ENCODE results near the gene LTB4R2.

LTB4R2 gene, protein sequence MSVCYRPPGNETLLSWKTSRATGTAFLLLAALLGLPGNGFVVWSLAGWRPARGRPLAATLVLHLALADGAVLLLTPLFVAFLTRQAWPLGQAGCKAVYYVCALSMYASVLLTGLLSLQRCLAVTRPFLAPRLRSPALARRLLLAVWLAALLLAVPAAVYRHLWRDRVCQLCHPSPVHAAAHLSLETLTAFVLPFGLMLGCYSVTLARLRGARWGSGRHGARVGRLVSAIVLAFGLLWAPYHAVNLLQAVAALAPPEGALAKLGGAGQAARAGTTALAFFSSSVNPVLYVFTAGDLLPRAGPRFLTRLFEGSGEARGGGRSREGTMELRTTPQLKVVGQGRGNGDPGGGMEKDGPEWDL
- 0.69 to 7.1 (median 3.0) reads per million in 18 experiments for total RNA-seq

DNA sequence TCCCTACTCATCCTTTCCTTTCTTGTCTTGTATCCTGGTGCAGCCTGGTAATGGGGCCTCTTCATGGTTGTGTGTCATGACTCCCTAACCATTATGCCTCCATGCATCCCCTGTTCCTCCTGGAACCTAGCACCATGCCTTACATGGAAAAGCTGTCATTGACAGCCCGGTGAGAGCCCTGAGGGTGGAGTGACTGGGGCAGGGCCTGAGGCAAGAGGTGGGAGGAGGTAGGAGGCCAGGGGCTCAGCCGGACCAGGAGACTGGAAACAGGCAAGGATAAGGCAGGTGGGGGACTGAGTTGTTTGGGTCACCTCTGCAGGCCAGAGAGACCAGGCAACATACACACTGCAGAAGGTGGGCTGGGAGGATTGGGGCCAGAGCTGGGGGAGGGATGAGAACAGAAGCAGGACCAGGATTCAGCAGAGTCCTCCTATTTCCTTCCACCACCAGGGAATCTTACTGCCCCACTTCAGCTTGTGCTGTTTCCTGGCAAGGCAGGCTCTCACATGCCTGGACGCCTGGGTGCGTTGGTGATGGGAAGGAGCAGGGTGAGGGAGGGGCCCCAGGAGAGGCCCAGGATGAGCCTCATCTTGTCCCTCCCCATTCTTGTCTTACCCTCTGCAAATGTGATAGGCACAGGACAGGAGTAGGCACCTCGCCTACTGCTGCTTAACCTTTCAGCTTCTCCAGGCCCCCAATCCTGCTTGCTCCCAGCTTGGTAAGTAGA is at the start of gene LTB4R2:
LTB4R2 (plus strand) TSS at position 603 of the 727 bp plus-strand sequence. CDS start 525 bp downstream, outside the sequence.
- DNase-seq, result no peak

DNA sequence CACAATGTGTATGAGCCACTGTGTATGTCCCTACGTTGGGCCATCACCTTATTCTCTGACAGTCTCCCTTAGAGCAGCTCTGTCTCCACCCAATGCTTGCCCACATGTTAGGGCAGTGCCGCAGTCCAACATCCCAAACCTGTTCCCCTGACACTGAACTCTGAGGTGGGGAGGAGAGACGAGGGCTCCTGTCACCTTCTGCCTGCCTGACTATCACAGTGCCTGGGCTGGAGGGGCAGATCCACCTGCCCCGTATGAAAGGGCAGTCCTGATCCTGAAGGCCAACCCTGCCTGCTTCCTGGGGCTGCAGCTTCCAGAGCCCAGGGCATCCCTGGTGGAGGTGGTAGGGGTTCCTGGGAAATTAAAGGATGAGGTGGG is 49.2 kb upstream of the LTB4R2 start:
- DNase-seq, result no peak

DNA sequence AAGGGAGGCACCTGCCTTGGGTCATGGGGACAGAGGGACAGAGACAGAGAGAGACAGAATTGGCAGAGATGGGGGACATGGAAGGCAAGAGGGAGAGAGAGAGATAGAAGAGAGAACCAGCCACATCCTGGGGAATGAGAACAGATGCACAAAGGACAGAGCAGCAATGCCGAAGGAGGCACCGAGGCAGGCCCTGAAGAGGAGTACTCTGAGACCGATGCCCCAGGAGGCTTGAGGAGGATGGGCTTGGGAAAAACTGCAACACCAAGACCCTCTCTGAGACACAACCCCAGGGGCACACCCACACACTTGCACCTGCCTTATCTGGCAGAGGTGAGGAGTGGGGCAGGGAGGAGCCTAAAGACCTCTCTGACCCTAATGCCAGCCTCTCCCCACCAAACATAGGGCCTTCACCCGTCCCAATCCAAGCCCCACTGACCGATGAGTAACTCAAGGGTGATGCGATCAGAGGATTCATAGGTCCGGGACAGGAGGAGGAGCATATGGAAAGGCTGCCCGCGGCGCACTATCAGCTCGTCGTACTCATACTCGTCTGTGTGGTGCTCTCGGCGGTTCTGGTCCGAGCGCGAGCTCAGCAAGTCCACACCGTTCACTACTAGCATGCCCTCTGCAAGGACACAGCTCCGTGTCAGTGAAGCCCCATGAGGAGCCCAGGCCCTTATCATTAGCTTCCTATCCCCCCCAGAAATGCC is 48.5 kb upstream of the LTB4R2 start:
- no peak for DNase-seq

DNA sequence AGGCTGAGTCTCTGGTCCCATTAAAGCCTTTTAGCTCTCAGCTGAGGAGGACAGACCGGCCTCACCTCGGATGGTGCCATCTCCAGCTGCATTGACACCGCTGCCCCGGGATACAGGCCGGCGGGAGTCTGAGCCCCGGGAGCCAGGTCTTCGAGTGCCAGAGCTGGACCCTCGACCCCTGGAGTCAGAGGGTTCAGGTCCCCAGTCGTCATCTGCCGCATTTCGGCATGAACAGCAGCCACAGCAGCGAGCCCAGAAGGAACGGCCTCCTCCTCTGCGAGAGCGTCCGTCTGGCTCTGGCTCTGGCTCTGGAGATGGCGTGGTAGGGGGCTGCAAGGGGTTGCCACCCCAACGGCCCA is 48.0 kb upstream of the LTB4R2 start:
- no peak for DNase-seq

DNA sequence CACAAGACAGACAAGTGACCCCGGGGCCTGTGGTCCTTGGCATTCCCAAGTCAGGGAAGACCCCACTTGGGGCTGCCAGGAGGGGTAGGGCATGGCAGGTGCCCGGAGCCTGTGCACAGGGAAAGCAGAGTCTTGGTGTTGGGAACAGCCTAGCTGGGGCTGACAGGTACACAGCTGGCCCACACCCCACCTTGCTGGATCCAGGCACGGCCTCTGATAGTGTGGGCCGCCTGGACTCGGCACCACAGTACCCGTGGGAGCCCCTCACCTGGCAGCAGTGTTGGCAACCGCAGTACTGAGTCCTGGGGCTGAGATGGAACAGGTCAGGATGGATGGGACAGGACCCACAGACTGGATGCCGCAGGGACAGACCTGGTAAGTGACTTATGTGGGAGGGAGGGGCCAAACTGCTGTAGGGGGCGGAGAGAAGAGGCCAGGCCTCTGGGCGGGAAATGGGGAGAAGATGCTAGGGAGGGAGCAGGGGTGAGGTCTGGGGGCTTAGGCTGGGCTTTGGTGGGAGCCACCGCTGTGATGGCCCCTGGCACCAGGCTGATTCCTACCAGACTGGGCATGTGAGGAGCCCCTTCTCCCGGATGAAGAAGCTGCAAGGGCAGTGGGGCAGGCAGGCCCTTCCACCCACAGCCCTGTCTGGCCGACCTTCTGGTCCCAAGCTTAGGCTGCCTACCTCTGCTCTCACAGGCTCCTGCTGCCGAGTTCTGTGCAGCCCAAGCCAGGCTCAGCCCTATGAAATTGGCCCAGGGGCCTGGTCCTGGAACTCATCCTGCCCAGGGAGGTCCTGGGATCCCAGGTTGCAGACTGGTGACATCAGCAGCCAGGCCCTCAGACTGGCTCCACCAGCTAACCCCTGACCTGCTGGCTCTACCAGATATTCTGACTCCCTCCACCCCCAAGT is 46.9 kb upstream of the LTB4R2 start, which contains the start of gene TGM1:
TGM1 (minus strand) TSS at position 357 of the 913 bp plus-strand sequence. CDS start 825 bp downstream, outside the sequence.
- no peak for DNase-seq

DNA sequence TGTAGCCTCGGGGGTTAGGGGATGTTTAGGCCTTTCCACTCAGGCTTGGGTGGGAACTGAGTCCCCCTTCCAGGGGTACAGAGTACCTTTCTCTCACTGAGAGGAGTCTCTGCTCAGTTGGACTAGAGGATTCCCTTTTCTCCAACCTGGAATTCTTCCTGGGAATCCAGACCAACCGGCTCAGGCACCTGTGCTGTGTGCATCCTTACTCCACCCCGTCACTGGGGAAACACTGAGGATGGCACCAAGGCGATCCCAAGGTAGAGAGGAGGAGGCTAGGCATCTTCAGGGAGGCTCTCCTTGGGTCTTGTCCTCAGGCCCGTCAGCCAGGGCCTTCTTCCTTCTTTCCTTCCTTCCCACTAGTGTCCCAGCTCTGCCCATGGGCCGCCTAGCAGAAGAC is 46.1 kb upstream of the LTB4R2 start:
- no peak for DNase-seq

DNA sequence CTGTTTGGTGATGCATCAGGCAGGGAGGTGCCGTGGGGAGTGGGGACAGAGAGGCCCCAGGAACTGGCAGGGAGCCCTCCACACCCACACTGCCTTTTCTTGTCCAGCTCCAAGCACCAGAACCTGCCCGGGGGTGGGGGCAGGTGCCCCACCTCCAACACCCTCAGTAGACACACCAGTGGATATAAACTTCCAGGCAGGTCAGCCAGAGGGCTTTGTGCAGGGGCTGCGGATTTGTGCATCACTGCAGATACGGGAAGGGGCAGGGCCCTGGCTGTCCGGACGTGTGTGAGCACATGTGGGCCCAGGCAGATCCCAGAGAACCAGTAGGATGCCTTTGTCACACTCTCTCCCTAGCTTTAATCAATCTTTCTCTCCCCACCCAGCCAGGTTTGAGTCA is 45.6 kb upstream of the LTB4R2 start:
- DNase-seq, result no peak

DNA sequence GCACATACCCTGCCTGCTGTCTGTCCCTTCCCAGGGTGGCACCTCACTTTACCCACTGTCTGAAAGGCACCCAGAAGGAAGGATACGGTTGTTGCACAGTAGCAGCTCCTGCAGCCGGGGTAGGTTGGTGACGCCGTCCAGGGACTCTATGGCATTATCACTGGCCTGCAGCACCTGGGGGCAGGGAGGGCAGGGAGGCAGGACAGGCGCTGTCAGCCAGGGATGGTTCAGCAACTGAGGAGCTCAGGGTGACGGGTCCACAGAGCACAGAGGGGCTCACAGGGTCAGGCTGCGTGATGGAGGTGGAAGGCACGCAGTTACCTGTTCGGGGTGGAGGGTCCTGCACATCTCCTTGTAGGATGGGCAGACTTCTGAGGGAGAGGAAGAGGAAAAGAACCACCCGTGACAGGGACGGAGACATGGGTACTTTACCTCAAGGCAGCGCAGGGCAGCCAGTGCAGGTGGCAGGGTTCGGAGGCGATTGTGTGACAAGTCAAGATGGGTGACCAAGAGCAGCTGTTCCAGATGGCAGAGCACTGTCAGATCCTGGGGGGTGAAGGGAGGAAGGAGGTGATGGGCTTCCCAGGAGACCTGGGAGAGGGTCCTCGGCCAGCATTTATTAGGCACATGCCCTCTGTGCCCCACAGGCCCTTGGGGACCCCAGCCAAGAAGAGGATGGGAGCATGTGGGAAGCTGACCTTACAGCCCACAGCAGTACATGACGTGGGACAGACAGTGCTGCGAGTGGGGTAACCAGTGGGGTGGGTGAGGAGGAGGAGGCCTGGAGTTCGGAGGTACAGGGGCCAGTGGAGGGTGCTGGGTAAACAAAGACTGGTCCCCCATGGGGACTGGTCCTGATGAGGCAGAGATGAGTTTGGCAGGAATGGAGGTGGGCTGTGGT is 43.3 kb upstream of the LTB4R2 start:
- no peak for DNase-seq

DNA sequence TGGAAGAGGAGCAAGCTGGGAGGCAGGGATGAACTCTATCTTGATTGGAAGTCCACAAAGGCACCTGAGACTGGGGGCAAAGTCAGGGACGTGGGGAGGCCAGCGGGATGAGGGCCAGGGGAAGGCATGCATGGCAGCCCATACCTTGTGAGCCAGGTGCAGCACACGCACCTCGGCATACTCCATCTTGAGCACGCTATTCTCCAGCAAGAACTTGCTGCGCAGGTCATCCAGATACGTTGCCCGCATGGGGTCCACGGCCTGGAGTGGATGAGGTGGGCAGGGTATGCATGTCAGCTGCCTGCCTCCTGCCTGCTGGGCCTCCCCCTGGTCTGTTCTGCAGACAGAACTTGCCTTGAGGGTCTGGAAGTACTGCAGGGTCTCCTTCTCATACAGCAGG is 42.4 kb upstream of the LTB4R2 start:
- no peak for DNase-seq

DNA sequence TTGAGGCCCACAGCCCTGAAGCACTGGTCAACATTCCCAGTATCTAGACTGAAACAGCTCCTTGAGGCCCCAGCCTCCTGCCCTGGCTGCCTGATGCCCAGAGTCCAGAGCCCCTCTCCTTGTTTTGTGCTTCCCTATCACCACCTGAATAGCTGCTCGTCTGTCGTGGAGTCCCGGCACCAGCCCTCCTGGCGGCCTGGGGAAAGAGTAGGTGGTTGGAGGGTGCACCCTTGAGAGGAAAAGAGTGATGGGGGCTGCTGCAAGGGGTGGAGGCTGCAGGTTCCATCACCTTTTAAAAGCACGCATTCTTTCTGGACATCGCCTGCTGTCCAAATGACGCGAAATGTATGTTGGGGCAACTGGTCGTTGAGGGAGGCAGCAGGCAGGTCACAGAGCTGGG is 41.7 kb upstream of the LTB4R2 start:
- DNase-seq, result no peak

DNA sequence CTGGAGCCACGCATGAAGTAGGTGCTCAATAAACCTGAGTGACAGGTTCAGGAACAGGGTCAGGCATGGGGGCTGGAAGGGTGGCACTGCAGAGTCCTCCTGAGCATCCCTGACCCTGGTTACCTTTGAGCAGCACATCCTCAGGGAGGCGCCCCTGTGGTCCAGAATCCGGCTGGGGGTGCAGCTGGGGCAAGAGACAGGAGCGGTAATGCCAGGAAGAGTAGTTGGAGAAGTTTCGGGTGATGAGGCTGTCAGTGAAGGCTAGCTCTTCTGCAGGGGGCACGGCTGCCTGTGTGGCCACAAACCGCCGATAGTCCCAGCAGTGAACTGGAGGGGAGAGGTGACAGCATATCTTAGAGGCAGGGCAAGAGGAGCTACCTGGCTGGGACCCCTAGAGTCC is 40.6 kb upstream of the LTB4R2 start:
- DNase-seq, result no peak

DNA sequence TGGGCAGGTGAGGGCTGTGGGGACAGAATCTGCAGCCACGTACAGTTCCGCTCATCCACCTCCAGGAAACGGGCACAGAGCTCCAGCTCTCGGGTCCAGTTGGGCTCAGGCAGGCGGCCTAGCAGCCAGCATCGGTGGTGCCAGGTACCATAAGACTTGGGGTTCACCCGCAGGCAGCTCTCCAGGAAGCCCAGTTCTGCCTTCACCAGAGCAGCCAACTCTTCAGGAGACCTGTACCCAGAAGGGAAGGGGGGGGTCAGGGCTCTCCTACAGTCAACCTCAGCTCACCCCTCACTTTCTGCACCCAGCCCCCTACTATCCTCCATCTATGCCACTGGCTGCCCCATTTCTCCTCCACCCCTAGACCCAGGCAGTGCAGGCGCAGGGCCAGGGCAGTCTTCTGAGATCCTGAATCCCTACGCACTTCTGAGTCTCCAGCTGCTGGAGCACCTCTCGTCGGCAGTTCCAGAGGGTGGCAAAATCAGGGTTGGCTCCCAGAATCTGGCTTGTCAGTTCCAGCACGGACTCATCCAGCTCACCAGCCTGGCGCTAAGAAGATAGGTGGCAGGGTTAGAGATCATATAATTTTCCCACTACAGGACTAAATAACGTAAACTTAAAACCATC is 39.9 kb upstream of the LTB4R2 start:
- DNase-seq, result no peak

DNA sequence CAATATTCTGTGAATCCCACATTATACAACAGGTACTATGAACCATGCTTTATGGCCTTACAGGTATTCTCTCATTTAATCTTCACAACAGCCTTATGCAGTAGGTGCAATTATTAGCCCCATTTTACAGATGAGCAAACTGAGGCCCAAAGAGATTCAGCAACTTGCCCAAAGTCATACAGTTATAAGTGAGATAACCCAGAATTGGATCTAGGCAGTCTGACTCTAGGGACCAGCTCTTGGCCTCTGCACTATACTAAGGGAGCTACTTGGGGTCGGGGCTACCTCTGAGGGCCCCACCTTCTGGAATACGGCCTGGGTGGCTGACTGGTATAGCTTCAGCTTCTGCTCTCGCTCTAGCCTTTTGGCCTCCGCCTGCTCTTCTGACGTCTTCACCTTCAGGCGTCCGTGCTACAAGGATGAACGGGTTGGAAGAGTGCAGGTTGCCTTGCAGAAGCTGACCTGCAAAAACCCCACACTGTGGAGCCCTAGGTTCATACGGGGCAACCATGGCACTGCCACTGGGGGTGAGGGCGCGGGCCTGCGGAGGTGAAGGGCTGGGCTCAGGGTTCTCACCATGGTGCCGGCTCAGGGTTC is 39.3 kb upstream of the LTB4R2 start:
- DNase-seq, result no peak

DNA sequence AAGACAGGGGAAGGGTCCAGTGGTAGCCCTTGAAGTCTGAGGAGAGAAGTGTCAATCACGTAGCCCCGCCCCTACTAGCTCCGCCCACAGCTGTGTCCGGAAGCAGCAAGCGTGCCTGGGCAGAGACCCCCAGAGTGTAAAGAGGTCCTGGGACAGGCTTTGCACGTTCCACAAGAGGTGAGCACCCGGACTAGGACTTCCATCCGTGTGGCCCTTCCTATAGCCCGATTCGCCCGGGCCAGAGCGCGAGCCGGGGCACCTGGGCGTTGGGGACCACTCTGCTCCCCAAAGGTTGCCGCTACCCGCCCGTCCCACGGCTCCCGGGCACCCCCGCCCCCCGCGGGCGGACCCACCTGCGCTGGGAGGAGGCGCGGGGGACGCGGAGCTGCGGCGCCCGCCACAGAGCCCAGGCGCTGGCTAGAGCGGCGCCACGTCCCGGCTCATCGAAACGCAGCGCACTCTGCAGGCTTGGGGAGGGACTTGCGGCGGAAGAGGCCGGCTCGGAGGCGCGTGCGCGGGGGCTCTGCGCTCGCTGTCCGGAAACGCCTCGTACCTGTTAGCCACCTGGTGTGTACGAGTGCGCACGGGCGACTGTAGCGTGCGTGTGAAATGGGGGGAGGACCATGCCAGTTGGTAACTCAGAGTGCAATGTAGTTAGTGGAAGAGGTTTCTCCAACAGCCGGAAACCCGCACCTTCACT is 38.7 kb upstream of the LTB4R2 start, which contains the start of gene RABGGTA:
RABGGTA (minus strand) TSS at position 464 of the 700 bp plus-strand sequence. CDS start 482 bp downstream, outside the sequence.
- DNase-seq, result peak; percentile 80 to 90

DNA sequence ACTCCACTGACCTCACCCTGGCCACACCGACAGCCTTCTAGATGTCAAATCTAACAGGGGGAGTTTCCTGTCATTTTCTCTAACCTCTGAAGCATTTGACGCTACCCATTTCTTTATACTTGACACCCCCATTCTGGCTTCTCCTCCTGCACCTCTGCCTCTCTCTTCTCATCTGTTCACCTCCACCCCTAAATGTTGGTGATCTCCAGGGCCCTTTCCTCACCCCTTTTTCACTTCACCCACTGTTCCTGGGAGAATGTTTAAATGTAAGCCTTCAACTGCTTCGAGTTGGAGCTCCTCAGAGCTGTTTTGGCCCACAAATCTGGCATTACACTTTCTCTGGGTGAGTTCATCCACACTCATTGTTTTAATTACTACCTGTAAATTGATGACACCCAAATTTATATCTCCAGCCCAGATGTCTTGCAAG is 38.1 kb upstream of the LTB4R2 start:
- no peak for DNase-seq

DNA sequence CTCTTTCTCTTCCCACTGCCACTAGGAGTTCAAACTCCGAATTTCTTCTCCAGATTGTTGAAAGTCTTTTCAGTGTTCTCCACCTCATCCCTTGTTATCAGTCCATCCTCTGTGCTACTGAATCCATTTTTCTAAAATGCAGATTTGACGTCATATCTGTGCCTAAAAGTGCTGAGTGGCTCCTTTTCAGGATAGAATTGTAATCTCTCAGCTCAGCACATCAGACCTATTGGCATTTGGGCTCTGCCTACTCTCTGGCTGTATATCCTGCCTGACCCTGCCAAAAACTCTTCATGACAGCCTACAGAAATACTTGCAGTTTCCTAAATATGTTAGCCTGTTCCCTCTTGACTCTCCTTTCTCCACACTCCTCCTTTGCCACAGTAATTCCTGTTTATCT is 37.5 kb upstream of the LTB4R2 start:
- peak; percentile 16 to 17 for DNase-seq

DNA sequence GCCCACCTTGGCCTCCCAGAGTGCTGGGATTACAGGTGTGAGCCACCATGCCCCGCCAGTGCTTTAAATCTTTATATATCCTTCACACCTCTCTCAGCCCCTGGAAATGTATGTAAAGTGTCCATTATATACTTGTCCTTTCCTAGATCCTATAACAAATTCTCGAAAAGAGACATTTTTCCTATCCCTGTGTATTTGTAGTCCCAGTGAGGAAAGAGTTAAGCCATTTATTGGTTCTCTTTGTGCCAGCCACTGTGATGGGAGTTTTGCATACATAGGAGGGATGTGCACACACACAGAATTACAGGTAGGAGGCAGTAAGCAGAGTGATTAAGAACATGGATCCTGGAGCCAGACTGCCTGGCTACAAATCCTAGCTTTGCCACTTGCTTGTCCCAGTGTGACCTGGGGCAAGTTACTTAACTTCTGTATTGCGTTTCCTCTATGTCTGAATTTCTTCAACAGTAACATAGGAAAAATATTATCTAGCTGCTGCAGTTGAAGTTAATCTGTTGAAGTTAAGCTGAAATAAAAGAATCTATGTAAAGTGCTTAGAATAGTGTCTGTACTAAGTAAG is 36.4 kb upstream of the LTB4R2 start:
- peak; percentile 57 to 67 for DNase-seq

DNA sequence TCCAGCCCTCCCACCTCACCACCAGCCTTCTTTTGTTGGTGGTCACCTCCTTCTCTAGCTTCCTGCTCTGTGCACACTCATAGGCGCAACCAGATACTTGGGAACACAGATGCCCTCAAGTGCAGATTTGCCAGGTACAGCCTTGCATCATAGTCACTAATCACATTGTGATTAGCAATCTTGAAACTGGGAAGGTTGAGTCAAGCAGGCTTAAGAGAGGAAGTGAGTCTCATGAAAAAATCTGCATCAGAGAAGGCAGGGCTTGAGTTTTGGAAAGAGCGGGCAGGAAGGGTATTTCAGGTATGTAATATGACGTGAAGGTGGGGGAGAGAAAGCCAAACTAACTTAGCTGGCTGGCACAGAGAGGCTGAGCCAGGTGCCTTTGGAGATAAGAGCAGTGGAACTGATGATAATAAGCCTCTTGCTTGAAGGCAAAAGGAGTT is 35.8 kb upstream of the LTB4R2 start:
- peak; percentile 83 to 87 for DNase-seq

DNA sequence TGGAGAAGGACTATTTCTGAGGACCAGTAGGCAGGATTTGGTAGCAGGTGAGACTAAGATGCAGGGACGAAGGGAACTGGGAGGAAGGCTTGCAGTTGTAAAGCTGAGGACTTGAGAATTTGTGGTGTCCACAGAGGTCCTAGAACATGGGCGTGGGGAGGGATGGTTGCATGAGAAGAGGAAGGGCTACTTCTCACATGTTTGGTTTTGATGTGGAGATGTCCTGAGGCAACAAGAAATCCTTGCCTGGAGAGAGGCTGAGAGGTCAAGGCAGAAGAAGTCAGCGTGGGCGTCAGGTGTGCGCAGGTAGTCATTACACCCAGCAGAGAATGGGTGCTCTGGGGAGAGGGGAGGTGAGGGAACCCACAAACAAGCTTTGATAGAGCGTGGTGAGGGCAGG is 32.9 kb upstream of the LTB4R2 start:
- peak; percentile 63 to 74 for DNase-seq
